ENCODE data around the gene F11. TPM values are rescaled to one million over a fixed set of nuclear protein-coding genes. Genes with fewer than 3 reads are reported as not detected.

F11 gene
- total and polyA plus RNA-seq, 2 of the 13 experiments (the other 11 are each of a cell fraction or from before 2014, with no cell fraction given) = 35.1 to 58.0 TPM

DNA sequence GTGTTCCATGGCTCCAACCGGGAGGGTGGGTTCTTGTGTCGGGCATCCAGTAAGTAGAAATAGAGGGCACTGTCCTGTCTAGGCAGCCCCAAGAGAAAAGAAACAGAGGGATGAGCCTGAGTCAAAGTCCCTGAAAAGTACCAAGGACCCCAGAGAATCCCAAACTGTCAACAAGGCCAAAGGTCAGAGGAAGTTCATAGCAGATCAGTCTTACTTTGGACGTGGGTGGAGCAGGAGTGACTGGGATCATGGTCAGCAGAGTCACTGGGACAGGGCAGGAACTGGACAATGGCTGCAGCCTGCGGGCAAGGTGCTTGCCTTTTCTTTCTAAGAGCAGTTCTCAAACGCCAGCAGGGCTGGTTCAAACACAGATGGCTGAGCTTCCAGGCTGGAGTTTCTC, 17.3 kb downstream of the F11 start (continued):
- TF ChIP-seq, protein P1, sequence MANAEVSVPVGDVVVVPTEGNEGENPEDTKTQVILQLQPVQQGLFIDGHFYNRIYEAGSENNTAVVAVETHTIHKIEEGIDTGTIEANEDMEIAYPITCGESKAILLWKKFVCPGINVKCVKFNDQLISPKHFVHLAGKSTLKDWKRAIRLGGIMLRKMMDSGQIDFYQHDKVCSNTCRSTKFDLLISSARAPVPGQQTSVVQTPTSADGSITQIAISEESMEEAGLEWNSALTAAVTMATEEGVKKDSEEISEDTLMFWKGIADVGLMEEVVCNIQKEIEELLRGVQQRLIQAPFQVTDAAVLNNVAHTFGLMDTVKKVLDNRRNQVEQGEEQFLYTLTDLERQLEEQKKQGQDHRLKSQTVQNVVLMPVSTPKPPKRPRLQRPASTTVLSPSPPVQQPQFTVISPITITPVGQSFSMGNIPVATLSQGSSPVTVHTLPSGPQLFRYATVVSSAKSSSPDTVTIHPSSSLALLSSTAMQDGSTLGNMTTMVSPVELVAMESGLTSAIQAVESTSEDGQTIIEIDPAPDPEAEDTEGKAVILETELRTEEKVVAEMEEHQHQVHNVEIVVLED (CRISPR knock-in tag; IDR thresholded peaks at IDR 0.05; ENCODE audit: borderline replicate concordance) = no peak
- TF ChIP-seq EP300 (IDR thresholded peaks at IDR 0.05; ENCODE audit: low read depth in 2 of 2, low read length in 2 of 2) (peak in 1 of 2 experiments; percentile 31; a peak in 1 of 4 replicates), EP300 (CRISPR knock-in tag; IDR thresholded peaks at IDR 0.05; ENCODE audit: borderline replicate concordance) (no peak), NBN (conservative IDR thresholded peaks at IDR 0.05) (no peak), RXRA (CRISPR knock-in tag; IDR thresholded peaks at IDR 0.05) (peak; percentile 56; the same call in 1 of the 2 replicates), TEF (CRISPR knock-in tag; IDR thresholded peaks at IDR 0.05) (no peak), NFKB2 (CRISPR knock-in tag; IDR thresholded peaks at IDR 0.05; ENCODE audit: borderline replicate concordance) (no peak; the same call in 1 of the 2 replicates), NAIF1 (CRISPR knock-in tag; IDR thresholded peaks at IDR 0.05; ENCODE audit: borderline replicate concordance) (no peak), REXO4 (CRISPR knock-in tag; IDR thresholded peaks at IDR 0.05; ENCODE audit: borderline replicate concordance) (no peak), SALL1 (CRISPR knock-in tag; IDR thresholded peaks at IDR 0.05) (peak; percentile 57), SRF (IDR thresholded peaks at IDR 0.05; ENCODE audit: low read depth, low read length) (no peak), HMGA1 (CRISPR knock-in tag; conservative IDR thresholded peaks at IDR 0.05) (no peak), CBX5 (CRISPR knock-in tag; IDR thresholded peaks at IDR 0.05; ENCODE audit: borderline replicate concordance) (no peak), ZNF431 (CRISPR knock-in tag; IDR thresholded peaks at IDR 0.05; ENCODE audit: borderline replicate concordance, low read depth) (no peak), TEAD2 (CRISPR knock-in tag; IDR thresholded peaks at IDR 0.05) (no peak), ZNF780A (CRISPR knock-in tag; IDR thresholded peaks at IDR 0.05) (no peak), MAX (IDR thresholded peaks at IDR 0.05) (0 out of 2 replicates have a peak, but pooled peaks have one; percentile 37), SIN3A (IDR thresholded peaks at IDR 0.05; ENCODE audit: borderline replicate concordance, low read depth, low read length) (no peak), BCL3 (CRISPR knock-in tag; IDR thresholded peaks at IDR 0.05) (no peak), ADNP (CRISPR knock-in tag; IDR thresholded peaks at IDR 0.05) (no peak), IKZF1 (IDR thresholded peaks at IDR 0.05) (no peak), FOXK1 (CRISPR knock-in tag; IDR thresholded peaks at IDR 0.05; ENCODE audit: borderline replicate concordance, low read depth) (0 out of 2 replicates have a peak, but pooled peaks have one; percentile 21), ELF4 (CRISPR knock-in tag; IDR thresholded peaks at IDR 0.05; ENCODE audit: borderline replicate concordance) (no peak), PREB (CRISPR knock-in tag; IDR thresholded peaks at IDR 0.05) (no peak), ZNF468 (CRISPR knock-in tag; IDR thresholded peaks at IDR 0.05) (no peak), FOXA3 (CRISPR knock-in tag; IDR thresholded peaks at IDR 0.05) (peak; percentile 64)
- TF ChIP-seq, protein P2, sequence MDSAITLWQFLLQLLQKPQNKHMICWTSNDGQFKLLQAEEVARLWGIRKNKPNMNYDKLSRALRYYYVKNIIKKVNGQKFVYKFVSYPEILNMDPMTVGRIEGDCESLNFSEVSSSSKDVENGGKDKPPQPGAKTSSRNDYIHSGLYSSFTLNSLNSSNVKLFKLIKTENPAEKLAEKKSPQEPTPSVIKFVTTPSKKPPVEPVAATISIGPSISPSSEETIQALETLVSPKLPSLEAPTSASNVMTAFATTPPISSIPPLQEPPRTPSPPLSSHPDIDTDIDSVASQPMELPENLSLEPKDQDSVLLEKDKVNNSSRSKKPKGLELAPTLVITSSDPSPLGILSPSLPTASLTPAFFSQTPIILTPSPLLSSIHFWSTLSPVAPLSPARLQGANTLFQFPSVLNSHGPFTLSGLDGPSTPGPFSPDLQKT (CRISPR knock-in tag; IDR thresholded peaks at IDR 0.05; ENCODE audit: borderline replicate concordance) = no peak

Data from HepG2 (cell line).